WTC11 (cell line): Measurements from ENCODE around the gene RNF151. TPM values are rescaled to one million over a fixed set of nuclear protein-coding genes. Genes with fewer than 3 reads are reported as not detected.

ENCODE experiments used
- ATF1 ChIP-seq: sonication (generic); formaldehyde crosslinking; IDR thresholded peaks from 2 replicates; pipeline ENCODE4 v1.8.1; 2023; ENCODE audit warnings: mild to moderate bottlenecking, moderate library complexity, missing genetic modification reagents
- CBFB ChIP-seq: sonication (generic); formaldehyde crosslinking; IDR thresholded peaks from 2 replicates; pipeline ENCODE4 v1.8.1; 2022; ENCODE audit warnings: mild to moderate bottlenecking, low read depth, missing genetic modification reagents
- CTCF ChIP-seq: fragments of 200-600 bp; IDR thresholded peaks from 2 replicates; pipeline ENCODE4 v1.8.0; 2022; ENCODE audit warnings: antibody characterized with exemption
- E2F4 ChIP-seq: sonication (generic); formaldehyde crosslinking; IDR thresholded peaks from 2 replicates; pipeline ENCODE4 v1.8.1; 2022; ENCODE audit warnings: low read depth, mild to moderate bottlenecking, moderate library complexity, missing genetic modification reagents, borderline replicate concordance
- ERG ChIP-seq: fragments of 250-450 bp; sonication (Bioruptor Pico); IDR thresholded peaks from 2 replicates; pipeline ENCODE4 v1.8.0; 2021; ENCODE audit warnings: mild to moderate bottlenecking
- ESRRA ChIP-seq: sonication (generic); formaldehyde crosslinking; IDR thresholded peaks from 2 replicates; pipeline ENCODE4 v1.8.1; 2022; ENCODE audit warnings: mild to moderate bottlenecking, missing genetic modification reagents, borderline replicate concordance
- ETV6 ChIP-seq: sonication (generic); formaldehyde crosslinking; IDR thresholded peaks from 2 replicates; pipeline ENCODE4 v1.8.1; 2022; ENCODE audit warnings: mild to moderate bottlenecking, missing genetic modification reagents
- FOXJ3 ChIP-seq: sonication (generic); formaldehyde crosslinking; IDR thresholded peaks from 2 replicates; pipeline ENCODE4 v1.9.0; 2021; ENCODE audit warnings: missing genetic modification reagents, mild to moderate bottlenecking, borderline replicate concordance
- FOXP1 ChIP-seq: sonication (generic); formaldehyde crosslinking; IDR thresholded peaks from 2 replicates; pipeline ENCODE4 v1.8.0; 2022; ENCODE audit warnings: missing genetic modification reagents, mild to moderate bottlenecking, moderate library complexity, borderline replicate concordance
- IRF1 ChIP-seq: sonication (generic); formaldehyde crosslinking; IDR thresholded peaks from 2 replicates; pipeline ENCODE4 v1.8.0; 2023; ENCODE audit warnings: missing genetic modification reagents
- NFATC4 ChIP-seq: fragments of 250-450 bp; sonication (Bioruptor Pico); IDR thresholded peaks from 2 replicates; pipeline ENCODE4 v1.9.0; 2021; ENCODE audit warnings: mild to moderate bottlenecking
- PRRX2 ChIP-seq: fragments of 250-450 bp; sonication (Bioruptor Pico); IDR thresholded peaks from 2 replicates; pipeline ENCODE4 v1.8.0; 2021; ENCODE audit warnings: mild to moderate bottlenecking
- RELA ChIP-seq: sonication (generic); formaldehyde crosslinking; IDR thresholded peaks from 2 replicates; pipeline ENCODE4 v1.8.1; 2022; ENCODE audit warnings: missing genetic modification reagents, mild to moderate bottlenecking, borderline replicate concordance
- SOX15 ChIP-seq: fragments of 250-450 bp; sonication (Bioruptor Pico); IDR thresholded peaks from 2 replicates; pipeline ENCODE4 v1.9.0; 2021; ENCODE audit warnings: mild to moderate bottlenecking
- TEAD4 ChIP-seq: sonication (generic); formaldehyde crosslinking; IDR thresholded peaks from 2 replicates; pipeline ENCODE4 v1.8.0; 2022; ENCODE audit warnings: mild to moderate bottlenecking, missing genetic modification reagents
- USF1 ChIP-seq: sonication (generic); formaldehyde crosslinking; IDR thresholded peaks from 2 replicates; pipeline ENCODE4 v1.8.0; 2022; ENCODE audit warnings: mild to moderate bottlenecking, missing genetic modification reagents
- USF2 ChIP-seq: sonication (generic); formaldehyde crosslinking; IDR thresholded peaks from 2 replicates; pipeline ENCODE4 v1.8.1; 2023; ENCODE audit warnings: mild to moderate bottlenecking, missing genetic modification reagents, moderate library complexity
- ZNF138 ChIP-seq: sonication (generic); formaldehyde crosslinking; conservative IDR thresholded peaks from 2 replicates; pipeline ENCODE4 v1.8.1; 2022; ENCODE audit warnings: mild to moderate bottlenecking, moderate library complexity, missing genetic modification reagents
- ZNF219 ChIP-seq: sonication (generic); formaldehyde crosslinking; IDR thresholded peaks from 2 replicates; pipeline ENCODE4 v1.8.0; 2023; ENCODE audit warnings: missing genetic modification reagents, mild to moderate bottlenecking, borderline replicate concordance
- ZNF416 ChIP-seq: fragments of 250-450 bp; sonication (Bioruptor Pico); IDR thresholded peaks from 2 replicates; pipeline ENCODE4 v1.9.0; 2021; ENCODE audit warnings: mild to moderate bottlenecking, inconsistent platforms
- ZNF425 ChIP-seq: fragments of 250-450 bp; sonication (Bioruptor Pico); conservative IDR thresholded peaks from 2 replicates; pipeline ENCODE4 v1.9.0; 2021; ENCODE audit warnings: mild to moderate bottlenecking
- ZNF512 ChIP-seq: sonication (generic); formaldehyde crosslinking; IDR thresholded peaks from 2 replicates; pipeline ENCODE4 v1.8.1; 2022; ENCODE audit warnings: missing genetic modification reagents, borderline replicate concordance
- ZNF532 ChIP-seq: fragments of 250-450 bp; sonication (Bioruptor Pico); IDR thresholded peaks from 2 replicates; pipeline ENCODE4 v1.9.0; 2021; ENCODE audit warnings: mild to moderate bottlenecking, borderline replicate concordance
- ZNF671 ChIP-seq: fragments of 250-450 bp; sonication (Bioruptor Pico); IDR thresholded peaks from 2 replicates; pipeline ENCODE4 v1.8.0; 2021; ENCODE audit warnings: mild to moderate bottlenecking
- total RNA-seq: library from RNA; stranded (reverse); gene quantifications from 3 replicates; pipeline ENCODE4 v1.2.3, GENCODE V29; 2021

RNF151 gene
- total RNA-seq, 1 experiment from 2014 or later: 0.31 TPM

- TF ChIP-seq CBFB (CRISPR knock-in tag) (no peak), ATF1 (CRISPR knock-in tag) (no peak), IRF1 (CRISPR knock-in tag) (no peak), ESRRA (CRISPR knock-in tag) (no peak), NFATC4 (CRISPR knock-in tag) (no peak), E2F4 (CRISPR knock-in tag) (no peak), SOX15 (CRISPR knock-in tag) (no peak), ZNF416 (CRISPR knock-in tag) (no peak), FOXJ3 (no peak), RELA (no peak), USF1 (peak; percentile 78), ZNF532 (CRISPR knock-in tag) (no peak), PRRX2 (CRISPR knock-in tag) (no peak), ZNF138 (CRISPR knock-in tag) (no peak), ZNF219 (no peak), ETV6 (CRISPR knock-in tag) (peak; percentile 85; the same call in 1 of the 2 replicates), ERG (CRISPR knock-in tag) (no peak), USF2 (CRISPR knock-in tag) (peak; percentile 74), ZNF671 (no peak), FOXP1 (CRISPR knock-in tag) (no peak; the same call in 1 of the 2 replicates), ZNF512 (no peak), ZNF425 (no peak), TEAD4 (no peak), CTCF (peak; percentile 92)
Observed at GRCh38 chr16:2003827-2004641, 37.4 kb downstream of the RNF151 start (continued).
